CD4-positive, alpha-beta T cell treated with Interleukin-17A for 4 hours (primary cell): ENCODE measurements around the gene SLC25A18.

ENCODE experiments used
- DNase-seq: peaks from one replicate; pipeline ENCODE4 v3.0.0-alpha.2; 2020; ENCODE audit warnings: mixed read lengths

SLC25A18 gene

DNA sequence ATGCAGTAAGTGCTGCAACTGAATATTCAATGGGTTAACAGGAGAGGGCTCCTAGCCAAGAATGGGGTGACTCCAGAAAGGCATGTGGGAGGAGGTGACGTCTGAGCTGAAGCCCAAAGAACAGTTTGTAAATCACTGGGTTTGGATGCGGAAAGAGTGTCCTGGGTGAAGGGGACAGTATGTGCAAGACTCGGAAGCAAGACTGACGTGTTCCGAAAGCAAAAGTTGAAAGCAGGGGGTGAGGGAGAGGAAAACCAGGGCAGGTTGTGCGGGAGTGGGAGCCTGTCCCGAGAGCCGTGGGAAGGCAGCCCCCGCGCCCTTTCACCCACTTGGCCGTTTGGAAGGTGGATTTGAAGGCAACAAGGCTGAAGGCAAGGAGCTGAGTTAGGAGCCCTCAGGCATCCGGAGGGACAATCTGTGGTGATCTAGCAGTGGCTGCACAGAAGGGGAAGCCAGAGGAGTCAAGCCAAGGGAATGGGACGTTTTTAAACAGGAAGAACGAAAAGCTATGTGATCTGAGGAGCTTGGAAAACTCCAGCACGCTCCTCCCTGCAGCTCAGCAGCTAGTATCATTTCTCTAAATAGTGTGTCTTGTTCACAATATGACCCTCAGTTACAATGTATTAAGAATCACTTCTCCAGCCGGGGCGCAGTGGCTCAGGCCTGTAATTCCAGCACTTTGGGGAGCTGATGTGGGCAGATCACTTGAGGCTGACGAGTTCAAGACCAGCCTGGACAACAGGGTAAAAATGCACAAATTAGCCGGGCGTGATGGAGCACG is 7.7 kb downstream of the SLC25A18 start:
- DNase-seq, result no peak

DNA sequence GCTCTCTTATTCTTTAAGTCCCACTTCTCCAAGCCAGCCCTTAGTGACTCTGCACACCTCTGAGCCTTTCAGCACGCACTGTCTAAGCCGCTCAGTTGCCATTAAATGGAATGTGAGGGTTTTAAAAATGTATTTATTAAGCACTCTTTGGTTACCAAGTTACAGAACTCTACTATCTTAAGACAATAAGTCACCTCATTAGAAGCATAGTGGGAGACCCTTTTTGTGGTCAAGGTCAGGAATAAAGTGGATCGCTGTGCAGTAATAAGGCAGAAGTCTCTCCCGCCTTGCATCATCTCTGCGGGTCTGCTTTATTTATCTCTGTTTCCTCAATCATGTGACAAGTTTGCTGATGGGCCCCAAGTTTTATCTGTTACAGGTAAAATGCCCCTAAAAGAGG is 11.9 kb downstream of the SLC25A18 start:
- no peak for DNase-seq

DNA sequence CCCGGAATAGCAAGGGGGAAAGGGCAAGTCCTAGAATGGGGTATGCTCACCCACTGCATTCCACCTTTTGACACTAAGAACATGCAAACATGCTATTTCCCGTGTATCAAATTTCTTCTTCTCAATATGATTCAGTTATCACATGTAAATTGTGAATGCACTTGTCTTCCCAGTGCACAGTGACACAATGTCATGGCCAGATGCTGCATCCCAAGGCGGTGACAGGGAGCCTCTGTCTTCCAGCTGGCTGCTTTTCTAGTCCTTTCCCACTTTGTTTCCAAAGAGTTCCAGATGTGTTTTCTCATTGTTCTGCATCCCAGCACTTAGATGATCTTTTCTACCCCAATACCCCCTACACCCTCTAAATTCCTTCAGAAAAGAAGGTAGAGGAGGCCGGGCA is 12.4 kb downstream of the SLC25A18 start:
- DNase-seq, result no peak

DNA sequence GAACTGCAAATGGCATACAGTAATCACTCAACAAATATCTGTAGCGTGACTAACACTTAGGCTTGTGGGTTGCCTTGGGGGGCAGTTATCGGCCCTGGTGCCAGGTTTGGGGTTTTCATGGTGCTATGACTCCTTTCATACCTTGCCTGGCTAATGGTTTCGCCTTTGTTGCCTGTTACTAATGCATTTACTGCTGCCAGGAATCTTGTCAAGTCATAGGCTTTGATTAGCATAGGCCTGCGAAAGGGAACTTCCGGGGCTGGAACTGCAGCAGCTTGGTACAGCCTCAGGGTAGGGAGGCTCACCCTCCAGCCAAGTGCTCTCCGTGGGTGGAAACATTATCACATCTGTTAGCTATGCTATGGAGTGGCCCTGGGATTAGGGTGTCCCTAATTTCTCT is 13.2 kb downstream of the SLC25A18 start:
- no peak for DNase-seq

DNA sequence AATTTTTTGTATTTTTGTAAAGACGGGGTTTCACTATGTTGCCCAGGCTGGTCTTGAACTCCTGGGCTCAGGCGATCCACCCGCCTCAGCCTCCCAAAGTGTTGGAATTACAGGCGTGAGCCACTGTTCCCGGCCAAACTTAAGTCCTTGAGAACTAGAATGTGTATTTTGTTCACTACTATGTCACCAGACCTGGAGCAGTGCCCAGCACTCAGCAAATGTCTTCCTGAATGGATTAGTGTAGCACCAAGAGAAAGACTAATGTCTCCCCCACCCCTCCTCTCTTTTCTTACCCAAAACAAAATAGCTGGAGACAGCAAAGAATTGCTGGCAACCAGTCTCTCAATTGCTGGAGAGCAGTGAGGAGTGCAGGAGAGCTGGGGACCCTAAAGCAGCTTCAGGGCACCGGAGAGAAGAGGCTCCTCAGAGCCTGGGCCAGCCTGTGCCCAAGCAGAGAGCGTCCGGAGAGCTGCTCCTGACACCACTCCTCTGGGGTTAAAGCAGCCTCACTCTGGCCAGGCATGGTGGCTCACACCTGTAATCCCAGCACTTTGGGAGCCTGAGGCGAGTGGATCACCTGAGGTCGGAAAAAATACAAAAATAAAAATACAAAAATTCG is 14.9 kb downstream of the SLC25A18 start:
- DNase-seq, result no peak

DNA sequence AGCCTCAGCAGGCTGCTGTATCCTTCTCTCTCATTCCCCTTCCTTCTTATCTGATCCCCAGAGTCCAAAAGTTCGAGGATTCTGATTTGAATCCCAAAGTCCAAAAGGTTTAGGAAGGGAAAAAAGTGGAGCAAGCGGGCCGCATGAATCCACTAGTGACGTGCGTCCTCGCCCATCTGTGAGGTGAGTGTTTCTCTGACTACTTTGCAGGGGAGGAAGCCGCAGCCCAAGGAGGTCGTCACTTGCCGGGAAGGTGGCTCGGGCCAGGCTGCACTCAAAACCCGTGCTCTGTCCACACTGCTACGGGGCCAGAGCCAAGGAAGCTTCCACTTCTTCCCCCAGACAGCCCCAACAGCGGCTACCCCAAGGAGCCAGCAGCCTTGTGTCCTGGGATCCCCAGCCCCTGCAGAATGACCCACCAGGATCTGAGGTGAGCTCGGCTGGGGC is 16.3 kb downstream of the SLC25A18 start:
- DNase-seq, result no peak

DNA sequence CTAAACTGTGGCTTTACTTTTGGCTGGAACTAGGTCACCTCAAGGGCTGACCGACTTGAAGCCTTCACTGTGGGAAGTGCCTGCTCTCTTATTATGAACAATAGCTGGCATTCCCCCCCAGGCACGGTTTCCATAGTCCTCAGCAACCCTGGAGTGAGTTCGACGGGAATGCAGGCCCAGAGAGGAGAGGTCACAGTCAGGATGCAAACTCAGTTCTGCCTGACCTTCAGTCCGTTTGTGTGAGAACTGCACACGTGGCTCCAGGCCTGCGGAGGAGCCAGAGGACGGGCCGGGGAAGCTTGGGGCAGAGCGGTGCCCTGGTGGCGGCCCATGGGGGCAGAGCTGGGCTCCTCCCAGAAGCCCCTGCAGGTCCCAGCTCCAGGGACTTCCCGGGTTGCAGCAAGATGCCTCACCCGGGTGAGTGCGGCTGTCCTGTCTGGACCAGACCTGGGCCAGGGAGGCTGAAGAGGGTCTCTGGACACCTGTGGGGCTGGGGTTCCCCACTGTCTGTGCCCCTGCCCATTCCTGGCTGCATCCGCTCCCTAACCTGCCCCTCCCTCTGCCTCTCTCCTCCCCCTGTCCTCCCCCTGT is 17.2 kb downstream of the SLC25A18 start:
- no peak for DNase-seq

DNA sequence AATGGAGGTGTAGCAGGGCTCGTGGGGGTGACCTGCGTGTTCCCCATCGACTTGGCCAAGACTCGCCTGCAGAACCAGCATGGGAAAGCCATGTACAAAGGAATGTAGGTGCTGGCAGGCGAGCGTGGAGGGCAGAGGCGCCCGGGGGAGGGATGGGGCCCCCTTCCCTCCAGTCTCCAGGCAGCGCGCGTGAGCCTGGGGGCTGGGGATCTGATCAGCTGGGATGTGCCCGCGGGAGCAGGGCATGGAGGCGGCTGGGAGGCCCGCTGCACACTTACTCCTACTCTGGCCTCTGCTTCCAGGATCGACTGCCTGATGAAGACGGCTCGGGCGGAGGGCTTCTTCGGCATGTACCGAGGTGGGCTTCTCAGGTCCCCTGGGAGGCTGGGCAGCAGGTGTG is 17.8 kb downstream of the SLC25A18 start:
- DNase-seq, result no peak

DNA sequence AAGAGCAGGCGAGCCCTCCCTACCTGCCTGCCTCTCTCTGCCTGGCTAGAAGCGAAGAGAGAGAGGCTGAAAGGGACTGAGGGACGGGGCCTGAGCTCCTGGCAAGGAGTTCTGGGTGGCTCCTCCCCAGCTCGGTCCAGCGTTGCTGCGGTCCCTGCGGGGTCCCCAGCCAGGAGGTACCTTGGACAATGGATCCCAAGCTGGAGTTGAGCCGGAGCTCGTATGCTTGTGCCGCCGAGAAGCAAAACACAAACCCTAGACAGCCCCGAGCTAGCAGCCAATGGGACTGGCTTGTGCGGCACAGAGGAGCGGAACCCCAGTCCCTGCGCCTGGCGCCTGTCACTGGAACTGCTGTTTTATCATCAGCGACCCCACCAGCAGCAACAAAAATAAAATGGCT is 18.3 kb downstream of the SLC25A18 start:
- no peak for DNase-seq

DNA sequence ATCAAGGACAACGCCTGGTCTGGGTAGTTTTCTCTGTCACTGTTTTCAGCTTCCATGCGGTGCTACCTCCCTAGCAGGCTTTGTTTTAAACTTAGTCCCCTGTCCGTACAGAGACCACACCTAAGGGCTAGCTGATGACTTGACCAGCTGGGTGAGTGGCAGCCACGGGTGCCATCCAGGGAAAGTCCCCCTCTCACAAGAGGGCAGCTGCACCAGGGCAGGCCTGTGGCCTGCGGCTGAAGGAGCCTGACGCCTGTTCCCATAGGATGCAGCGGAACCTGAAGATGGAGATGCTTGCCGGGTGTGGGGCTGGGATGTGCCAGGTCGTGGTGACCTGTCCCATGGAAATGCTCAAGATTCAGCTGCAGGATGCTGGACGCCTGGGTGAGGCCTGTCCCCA is 19.9 kb downstream of the SLC25A18 start:
- DNase-seq, result no peak

DNA sequence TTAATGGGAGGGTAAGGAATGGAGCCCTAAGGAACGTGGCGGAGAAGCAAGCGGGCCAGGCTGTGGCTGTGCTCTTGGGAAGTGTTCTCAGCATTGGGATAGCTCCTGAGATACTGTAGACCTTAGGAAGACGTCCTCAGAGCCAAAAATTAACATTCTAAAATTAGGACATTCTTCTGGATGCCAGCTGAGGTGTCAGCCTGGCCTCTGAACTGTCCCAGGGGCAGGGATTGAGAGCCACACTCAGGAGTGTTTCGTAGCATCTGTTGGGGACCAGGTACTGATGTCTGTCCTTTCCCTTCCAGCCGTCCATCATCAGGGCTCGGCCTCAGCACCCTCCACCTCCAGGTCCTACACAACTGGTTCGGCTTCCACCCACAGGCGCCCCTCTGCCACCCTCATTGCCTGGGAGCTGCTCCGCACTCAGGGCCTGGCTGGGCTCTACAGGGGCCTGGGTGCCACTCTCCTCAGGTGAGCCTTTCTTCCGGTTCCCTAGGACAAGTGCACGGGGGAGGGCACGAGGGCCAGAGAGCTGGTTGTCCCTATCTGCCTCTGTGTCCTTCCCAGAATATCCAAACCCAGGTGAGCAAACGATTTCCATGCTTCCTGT is 23.6 kb downstream of the SLC25A18 start:
- DNase-seq, result no peak

DNA sequence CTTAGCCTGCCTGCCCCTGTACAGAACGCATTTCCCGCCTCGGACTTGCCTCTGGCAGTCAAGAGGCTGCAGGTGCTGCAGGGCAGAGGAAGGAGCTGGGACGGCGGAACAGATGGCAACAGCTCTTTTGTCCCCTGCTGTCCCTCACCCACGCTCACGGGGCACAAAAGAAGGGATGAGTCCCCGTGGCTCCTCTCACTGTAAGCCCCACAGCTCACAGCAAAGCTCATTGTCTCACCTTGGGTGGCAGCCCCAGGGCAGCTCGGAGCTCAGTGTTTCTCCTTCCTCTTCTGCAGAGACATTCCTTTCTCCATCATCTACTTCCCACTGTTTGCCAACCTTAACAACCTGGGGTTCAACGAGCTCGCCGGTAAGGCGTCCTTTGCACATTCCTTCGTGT is 24.3 kb downstream of the SLC25A18 start:
- DNase-seq, result no peak

DNA sequence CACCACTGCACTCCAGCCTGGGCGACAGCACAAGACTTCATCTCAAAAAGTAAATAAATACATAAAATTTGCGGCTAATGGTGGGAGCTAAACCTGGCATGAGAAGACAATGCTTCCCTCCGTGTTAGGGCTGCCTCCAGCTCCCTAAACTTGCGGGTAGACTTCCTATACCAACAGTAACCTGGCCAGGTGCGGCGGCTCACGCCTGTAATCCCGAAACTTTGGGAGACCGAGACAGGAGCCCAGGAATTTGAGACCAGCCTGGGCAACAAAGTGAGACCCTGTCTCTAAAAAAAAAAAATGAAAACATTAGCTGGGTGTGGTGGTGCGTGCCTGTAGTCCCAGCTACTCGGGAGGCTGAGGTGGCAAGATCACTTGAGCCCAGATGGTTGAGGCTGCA is 25.3 kb downstream of the SLC25A18 start:
- no peak for DNase-seq

DNA sequence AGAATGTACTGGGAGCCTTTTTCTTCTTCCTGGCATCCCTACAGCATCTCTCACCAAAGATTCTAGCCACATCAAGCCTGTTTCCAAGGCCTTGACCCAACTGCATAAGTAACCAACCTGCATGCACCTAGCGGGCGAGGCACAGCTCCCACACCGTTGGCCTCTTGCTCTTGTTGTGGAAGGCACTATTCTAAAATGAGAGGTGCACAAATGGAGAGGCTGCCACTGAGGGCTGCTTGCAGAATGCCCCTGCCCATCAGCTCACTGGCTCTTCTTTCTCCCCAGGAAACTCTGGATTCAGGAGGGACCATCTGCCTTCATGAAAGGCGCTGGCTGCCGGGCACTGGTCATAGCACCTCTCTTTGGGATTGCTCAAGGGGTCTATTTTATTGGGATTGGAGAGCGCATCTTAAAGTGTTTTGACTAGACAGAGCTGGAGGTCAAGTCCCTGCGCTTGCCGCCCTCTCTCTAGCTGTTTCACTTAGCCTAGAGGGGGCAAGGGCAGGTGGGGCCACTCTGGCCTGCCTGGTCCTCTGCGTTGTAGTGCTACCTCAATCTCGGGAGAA is 26.6 kb downstream of the SLC25A18 start:
- no peak for DNase-seq

DNA sequence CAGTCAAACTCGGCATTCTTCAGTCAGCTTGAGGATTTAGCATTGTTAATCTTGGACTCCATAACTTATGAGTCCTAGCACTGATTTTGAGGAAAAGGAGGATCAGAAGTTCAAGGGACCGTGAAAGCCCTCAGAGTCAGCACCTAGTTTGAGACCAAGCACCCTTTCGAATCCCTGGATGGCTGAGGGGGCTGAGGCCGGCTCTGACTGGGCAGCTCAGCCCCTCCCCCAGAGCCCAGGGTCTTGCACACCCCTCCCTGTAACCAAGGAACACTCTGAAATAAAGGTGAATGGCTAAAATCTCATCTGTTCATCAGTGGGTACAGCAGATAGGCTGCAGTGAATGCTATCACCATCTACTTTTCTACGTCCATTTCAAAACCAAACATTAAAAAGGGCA is 27.3 kb downstream of the SLC25A18 start:
- DNase-seq, result no peak

DNA sequence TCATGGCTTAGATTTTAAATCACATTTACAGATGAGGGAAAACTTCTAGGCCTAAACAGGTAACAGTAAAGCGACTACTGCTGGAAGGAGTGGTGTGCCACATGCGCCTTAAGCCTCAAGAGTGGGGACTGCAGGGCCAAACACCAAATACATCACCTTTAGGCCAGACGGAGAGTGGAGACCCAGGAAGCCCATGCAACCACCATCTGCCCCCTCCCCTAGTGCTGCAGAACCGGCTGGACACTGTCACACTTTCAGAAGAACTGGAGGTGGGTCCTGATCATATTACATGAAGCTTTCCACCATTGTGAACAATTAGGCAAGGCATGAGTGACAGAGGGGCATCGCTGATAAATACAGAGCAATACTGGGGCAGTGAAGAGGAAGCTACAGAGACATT is 28.9 kb downstream of the SLC25A18 start:
- DNase-seq, result no peak

DNA sequence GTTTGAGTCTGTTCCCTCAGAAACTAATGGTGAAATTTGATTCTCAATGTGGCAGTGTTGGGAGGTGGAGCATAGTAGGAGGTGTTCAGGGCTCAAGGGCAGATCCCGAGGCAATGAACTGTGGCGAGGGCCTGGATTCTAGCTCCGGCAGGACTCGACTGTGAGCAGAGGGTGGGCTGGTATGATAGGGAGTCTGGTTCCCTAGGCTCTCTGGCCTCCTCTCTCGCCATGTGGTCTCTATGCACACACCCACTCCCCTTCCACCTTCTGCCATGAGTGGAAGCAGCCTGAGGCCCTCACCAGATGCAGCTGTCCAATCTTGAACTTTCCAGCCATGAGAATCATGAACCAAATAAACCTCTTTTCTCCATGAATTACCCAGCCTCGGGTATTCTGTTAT is 32.9 kb downstream of the SLC25A18 start:
- no peak for DNase-seq

DNA sequence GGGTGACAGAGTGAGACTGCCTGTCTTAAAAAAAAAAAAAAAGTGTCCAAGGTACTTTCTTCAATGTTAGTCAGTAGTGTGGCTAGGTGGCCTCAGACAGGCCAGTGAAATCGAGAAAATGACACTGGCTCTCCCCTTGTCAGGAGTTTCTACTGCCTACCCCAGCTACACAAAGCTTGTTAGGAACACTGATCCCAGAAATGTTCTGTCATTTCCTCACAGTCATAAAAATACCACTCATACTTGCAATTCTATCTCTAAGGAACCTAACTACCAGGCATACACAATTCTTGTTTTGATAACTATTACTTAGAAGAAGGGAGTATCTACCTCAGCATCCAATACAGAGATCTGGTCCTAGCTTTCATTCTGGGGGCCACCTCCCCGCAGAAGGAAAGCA is 33.9 kb downstream of the SLC25A18 start:
- no peak for DNase-seq

DNA sequence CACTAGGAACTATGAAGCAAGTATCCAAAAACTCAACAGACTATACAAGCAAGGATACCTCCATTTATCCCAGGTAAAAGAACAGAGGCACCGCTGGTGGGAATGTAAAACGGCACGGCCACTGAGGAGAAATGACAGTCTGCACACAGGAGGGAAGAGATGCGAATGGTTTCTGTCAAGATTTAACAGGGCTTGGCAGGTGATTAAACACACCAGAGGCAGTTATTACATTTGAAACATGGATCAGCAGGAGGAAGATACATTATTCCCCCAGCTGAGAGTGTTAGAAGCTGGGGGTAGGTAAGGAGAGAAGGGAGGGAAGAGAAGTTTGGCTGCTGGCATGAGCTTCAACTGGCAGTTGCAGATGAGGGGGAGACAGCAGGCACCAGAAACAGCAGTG is 35.0 kb downstream of the SLC25A18 start:
- no peak for DNase-seq

DNA sequence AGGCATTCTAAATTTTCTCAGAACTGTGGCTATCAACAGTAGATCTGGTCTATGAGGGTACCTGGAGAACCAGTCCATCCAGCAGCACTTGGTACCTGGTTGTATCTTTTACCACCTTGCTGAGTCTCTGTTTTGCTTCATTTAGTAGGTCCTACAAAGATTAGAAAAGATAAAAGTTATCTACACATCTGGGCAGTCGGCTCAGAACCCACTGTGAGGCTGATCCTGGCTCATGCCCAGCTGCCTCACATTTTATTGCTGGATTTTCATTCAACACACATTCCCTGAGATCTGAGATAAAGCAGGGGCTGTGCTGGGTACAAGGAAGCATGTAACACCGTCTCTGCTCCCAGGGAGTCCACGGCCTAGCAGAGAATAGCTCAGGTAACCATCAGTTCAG is 37.7 kb downstream of the SLC25A18 start:
- DNase-seq, result no peak

DNA sequence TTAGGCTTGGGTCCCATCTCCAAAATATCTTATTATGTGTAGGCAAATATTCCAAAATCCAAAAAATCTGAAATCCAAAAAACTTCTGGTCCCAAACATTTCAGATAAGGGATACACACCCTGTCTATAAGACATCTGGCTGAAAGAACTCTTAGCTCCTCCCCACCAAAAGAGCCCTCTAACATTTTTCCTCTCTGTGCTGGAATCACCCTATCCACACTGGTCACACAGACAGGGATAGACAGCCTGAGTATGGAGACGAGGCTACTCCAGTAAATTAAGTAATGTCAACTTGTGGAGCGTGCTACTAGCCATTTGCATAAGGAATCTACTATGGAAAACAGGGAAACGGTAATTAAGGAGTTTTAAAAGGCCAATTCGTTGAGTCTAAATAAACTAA is 40.4 kb downstream of the SLC25A18 start:
- DNase-seq, result no peak

DNA sequence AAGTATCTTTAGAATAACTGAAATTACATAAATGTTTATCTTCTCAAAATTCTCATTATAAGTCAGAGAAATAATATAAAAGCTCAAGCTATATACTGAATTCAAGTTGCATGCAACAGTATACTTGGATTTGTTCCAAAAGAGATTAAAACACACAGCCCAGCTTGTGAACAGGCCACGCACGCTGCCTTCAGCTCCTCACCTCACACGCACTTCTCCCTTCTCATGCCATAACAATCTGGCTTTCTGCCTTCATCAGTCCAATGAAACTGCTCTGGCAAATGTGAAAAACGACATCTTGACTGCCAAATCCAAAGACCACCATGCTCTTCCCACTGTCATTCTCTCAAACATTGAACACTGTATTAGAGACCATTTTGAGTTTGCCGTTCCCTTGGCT is 43.2 kb downstream of the SLC25A18 start:
- no peak for DNase-seq

DNA sequence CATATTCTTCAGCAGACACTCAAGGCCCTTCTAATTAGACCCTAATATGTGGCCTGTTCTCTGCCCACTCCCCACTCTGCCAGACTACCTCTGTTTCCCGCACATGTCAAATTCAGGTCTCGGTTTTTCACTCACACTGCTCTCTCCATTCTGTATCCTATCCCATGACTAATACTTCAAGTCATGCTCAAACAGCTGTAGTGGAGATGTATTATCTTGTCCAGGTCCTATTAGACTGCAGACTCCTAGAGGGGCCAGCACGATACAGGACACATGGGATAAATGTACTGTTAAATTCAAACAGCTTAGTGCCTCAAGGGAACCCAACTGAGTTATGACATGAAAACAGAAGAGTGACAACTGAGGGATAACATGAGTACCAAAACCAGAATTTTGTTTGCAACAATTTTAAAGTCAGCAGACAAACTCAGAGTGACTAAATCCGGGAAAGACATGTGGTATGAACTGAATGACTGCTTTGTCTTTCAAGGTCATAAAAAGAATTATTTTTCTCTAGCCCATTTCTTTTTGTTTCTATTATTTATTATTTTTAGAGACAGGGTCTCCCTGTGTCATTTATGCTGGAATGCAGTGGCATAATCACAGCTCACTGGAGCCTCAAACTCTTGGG is 44.7 kb downstream of the SLC25A18 start:
- no peak for DNase-seq
